K562 (cell line): ENCODE data around the gene NIPA2. TPM values are rescaled to one million over a fixed set of nuclear protein-coding genes. Genes with fewer than 3 reads are reported as not detected.

Experiments
- ATAC-seq: fragments of 200-7000 bp; cut with Tn5 transposase; 3 replicates; pipeline ENCODE4 v1.9.1; 2020; ENCODE audit warnings: moderate library complexity
- BruUV-seq: library from RNA; stranded (reverse); fragments of 400-500 nt; replicated peaks from 2 replicates; lab custom pipeline; 2021; lab: Mats Ljungman, UMichigan
- CTCF ChIA-PET: fragments of 300-600 bp; formaldehyde crosslinking; extraction: SDS; loops from one replicate; lab custom pipeline; 2021; ENCODE audit warnings: low intra/inter-chr PET ratio; lab: Yijun Ruan, JAX
- POLR2A ChIA-PET: fragments of 300-600, 350-650 bp; sonication (Branson Sonifier 250); formaldehyde crosslinking; extraction: SDS; loops from one replicate; lab custom pipeline; 2021; ENCODE audit warnings: antibody characterized with exemption, inconsistent platforms; lab: Yijun Ruan, JAX
- DNase-seq, 4 experiments: peaks; one replicate each; pipeline versions ENCODE4 v3.0.0 to v3.0.0-alpha.2; 2011 to 2018; ENCODE audit warnings: low spot score in 3 of 4, mixed read lengths in 3 of 4; ENCODE audit errors: extremely low read depth in 1 of 4
- FAIRE-seq: peaks from 2 replicates; lab custom pipeline; 2011; peaks lifted over from hg19 to GRCh38; lab: Jason Lieb, UNC
- H2AFZ ChIP-seq: 2 replicates; pipeline ENCODE4 v1.6.0; 2011; ENCODE audit warnings: low read depth, low read length, control low read depth, inconsistent platforms
- H3K27ac ChIP-seq: fragments of 200-600 bp; 3 replicates; pipeline ENCODE4 v1.8.0; 2011; ENCODE audit warnings: low read depth, mild to moderate bottlenecking, control low read depth, inconsistent platforms, low read length, moderate library complexity, mixed read lengths; ENCODE audit errors: extremely low read depth
- H3K27me3 ChIP-seq, 2 experiments: fragments of 300-600 bp in 1 of 2; 2 replicates in 1 of 2; 3 replicates in 1 of 2; pipeline versions ENCODE4 v1.6.0 to v1.8.0; 2011; ENCODE audit warnings: inconsistent platforms in 2 of 2, low read length in 2 of 2, mild to moderate bottlenecking in 1 of 2, mixed read lengths in 1 of 2, moderate library complexity in 1 of 2; ENCODE audit not compliant: control insufficient read depth in 2 of 2, insufficient read depth in 2 of 2
- H3K36me3 ChIP-seq: fragments of 300-600 bp; 3 replicates; pipeline ENCODE4 v1.8.0; 2011; ENCODE audit warnings: mild to moderate bottlenecking, low read length, inconsistent platforms; ENCODE audit not compliant: control insufficient read depth, insufficient read depth
- H3K4me1 ChIP-seq, 2 experiments: fragments of 200-600 bp in 1 of 2; replicated peaks in 1 of 2; 2 replicates in 1 of 2; 3 replicates in 1 of 2; pipeline versions ENCODE4 v1.5.1 to v1.8.0; 2011; ENCODE audit warnings: inconsistent platforms in 2 of 2, low read length in 2 of 2, mild to moderate bottlenecking in 1 of 2, mixed read lengths in 1 of 2, moderate library complexity in 1 of 2; ENCODE audit not compliant: control insufficient read depth in 2 of 2, insufficient read depth in 2 of 2
- H3K4me2 ChIP-seq: 2 replicates; pipeline ENCODE4 v1.6.1; 2011; ENCODE audit warnings: low read length, control low read depth, inconsistent platforms, mixed read lengths; ENCODE audit not compliant: insufficient read depth
- H3K4me3 ChIP-seq: fragments of 200-600 bp; sonication (generic), shearing (Covaris generic); 2 replicates; pipeline ENCODE4 v1.5.1; 2016; ENCODE audit warnings: control low read depth, inconsistent platforms
- H3K79me2 ChIP-seq: fragments of 200-600 bp; 3 replicates; pipeline ENCODE4 v1.8.0; 2011; ENCODE audit warnings: low read length, inconsistent platforms; ENCODE audit not compliant: control insufficient read depth, insufficient read depth
- H3K9ac ChIP-seq, 2 experiments: 2 replicates each; pipeline versions ENCODE4 v1.6.0 to v1.6.1; 2011; ENCODE audit warnings: low read depth in 2 of 2, low read length in 2 of 2, control low read depth in 1 of 2, inconsistent platforms in 1 of 2, mild to moderate bottlenecking in 1 of 2, mixed read lengths in 1 of 2; ENCODE audit not compliant: insufficient read depth in 1 of 2
- H3K9me1 ChIP-seq: one replicate; pipeline ENCODE4 v1.6.0; 2011; ENCODE audit warnings: inconsistent platforms, mild to moderate bottlenecking, low read length, moderate library complexity; ENCODE audit not compliant: control insufficient read depth, insufficient read depth
- H3K9me3 ChIP-seq: replicated peaks from 2 replicates; pipeline ENCODE4 v1.5.1; 2011; ENCODE audit warnings: low read depth, low read length, inconsistent platforms; ENCODE audit not compliant: control insufficient read depth, insufficient read depth
- H4K20me1 ChIP-seq: replicated peaks from 2 replicates; pipeline ENCODE4 v1.6.1; 2011; ENCODE audit warnings: low read length, inconsistent platforms, mixed read lengths; ENCODE audit not compliant: control insufficient read depth, insufficient read depth
- CBX8 ChIP-seq: fragments of 200-600 bp; sonication (generic); IDR thresholded peaks from 2 replicates; pipeline ENCODE4 v1.6.1; 2012; ENCODE audit warnings: borderline replicate concordance, mixed run types, low read depth, mild to moderate bottlenecking, moderate library complexity, mixed read lengths, low read length, control low read depth, inconsistent platforms; ENCODE audit not compliant: poor library complexity, severe bottlenecking; ENCODE audit errors: extremely low read depth
- CREB1 ChIP-seq, 2 experiments: sonication (generic) in 1 of 2; formaldehyde crosslinking in 1 of 2; IDR thresholded peaks; 2 replicates each; pipeline versions ENCODE4 v1.6.1 to v1.8.0; 2012 to 2022; ENCODE audit warnings: inconsistent platforms in 1 of 2, mild to moderate bottlenecking in 1 of 2, missing genetic modification reagents in 1 of 2, moderate library complexity in 1 of 2
- ETV1 ChIP-seq: fragments of 450-650 bp; conservative IDR thresholded peaks from 2 replicates; pipeline ENCODE4 v1.6.1; 2016; ENCODE audit warnings: missing genetic modification characterization, control low read depth, low read depth, missing compliant biosample characterization
- GTF2A2 ChIP-seq: IDR thresholded peaks from 2 replicates; pipeline ENCODE4 v1.6.1; 2016; ENCODE audit warnings: mild to moderate bottlenecking, missing genetic modification characterization, missing compliant biosample characterization
- JUNB ChIP-seq: fragments of 450-650 bp; formaldehyde crosslinking; conservative IDR thresholded peaks from 2 replicates; pipeline ENCODE4 v1.4.0; 2020; ENCODE audit warnings: mild to moderate bottlenecking
- KAT2B ChIP-seq: IDR thresholded peaks from one replicate; pipeline ENCODE4 v1.6.1; 2012; ENCODE audit warnings: low read depth, mild to moderate bottlenecking, control low read depth, inconsistent platforms, low read length, moderate library complexity
- LEF1 ChIP-seq: fragments of 450-650 bp; IDR thresholded peaks from 2 replicates; pipeline ENCODE4 v1.6.1; 2016; ENCODE audit warnings: mild to moderate bottlenecking
- MEF2A ChIP-seq: IDR thresholded peaks from 2 replicates; pipeline ENCODE4 v1.6.1; 2011; ENCODE audit warnings: low read depth, mild to moderate bottlenecking, low read length, moderate library complexity; ENCODE audit not compliant: control insufficient read depth
- PBX2 ChIP-seq, 2 experiments: IDR thresholded peaks in 1 of 2; conservative IDR thresholded peaks in 1 of 2; 2 replicates each; pipeline ENCODE4 v1.6.1; 2016; ENCODE audit warnings: low read depth in 2 of 2, mild to moderate bottlenecking in 1 of 2, missing compliant biosample characterization in 1 of 2, missing genetic modification characterization in 1 of 2, moderate library complexity in 1 of 2
- PHB ChIP-seq: fragments of 250-450 bp; sonication (Bioruptor Pico); IDR thresholded peaks from 2 replicates; pipeline ENCODE4 v1.5.0; 2021
- POLR2H ChIP-seq: IDR thresholded peaks from 2 replicates; pipeline ENCODE4 v1.6.1; 2016; ENCODE audit warnings: missing genetic modification characterization, low read depth, mild to moderate bottlenecking, control low read depth, missing compliant biosample characterization, moderate library complexity
- RFX1 ChIP-seq: fragments of 450-650 bp; IDR thresholded peaks from 2 replicates; pipeline ENCODE4 v1.6.1; 2016; ENCODE audit warnings: mild to moderate bottlenecking, moderate library complexity
- XRCC3 ChIP-seq: fragments of 450-650 bp; IDR thresholded peaks from 2 replicates; pipeline ENCODE4 v1.6.1; 2017; ENCODE audit warnings: mild to moderate bottlenecking, moderate library complexity
- XRCC4 ChIP-seq: IDR thresholded peaks from one replicate; pipeline ENCODE4 v1.6.1; 2011; ENCODE audit not compliant: insufficient read depth, insufficient read length; ENCODE audit errors: extremely low read depth
- ZFP30 ChIP-seq: fragments of 250-450 bp; sonication (Bioruptor Pico); IDR thresholded peaks from 2 replicates; pipeline ENCODE4 v1.8.0; 2022; ENCODE audit warnings: moderate library complexity, mild to moderate bottlenecking, inconsistent platforms, borderline replicate concordance
- WGBS: fragments of 100-300 bp; shearing (Covaris generic); methylation state at CpG from one replicate; pipeline ENCODE4 v1.1.6; 2016; ENCODE audit warnings: low coverage, mixed read lengths; ENCODE audit not compliant: insufficient coverage; ENCODE audit errors: missing lambda C conversion rate; 5-methylcytosine and 5-hydroxymethylcytosine counted together
- in situ Hi-C: fragments of 300-500 bp; cut with MboI; formaldehyde crosslinking; loops from 4 replicates; pipeline ENCODE4 v1.15.0; 2018; ENCODE audit warnings: inconsistent platforms, mixed read lengths
- intact Hi-C: fragments of 100-400 bp; cut with micrococcal nuclease; formaldehyde crosslinking; loops from 2 replicates; pipeline ENCODE4 v1.14.2; 2022
- polyA plus RNA-seq, 8 experiments: library from polyadenylated mRNA; depleted of rRNA in 4 of 8; stranded (reverse) in 5 of 8; unstranded in 3 of 8; fragments of >200 nt; fragmentation: Nextera tagmentation in 2 of 8; fragmentation: Illumina TruSeq in 1 of 8; extraction: Ambion mirVana in 2 of 8; extraction: Trizol in 1 of 8; gene quantifications; 2 replicates each; pipeline versions ENCODE4 v1.2.1 to v1.2.3, GENCODE V29; 2011 to 2014; ENCODE audit warnings: inconsistent platforms in 1 of 8, missing spikeins in 1 of 8
- total RNA-seq, 7 experiments: library from RNA; depleted of rRNA in 6 of 7; stranded (reverse); fragments of >200 nt in 6 of 7; fragmentation: Illumina TruSeq in 2 of 7; extraction: Trizol in 2 of 7; gene quantifications; 2 replicates each; pipeline versions ENCODE4 v1.2.1 to v1.2.3, GENCODE V29; 2011 to 2021; ENCODE audit warnings: low replicate concordance in 1 of 7

NIPA2 gene
- total and polyA plus RNA-seq, 9 of the 15 experiments (the other 6 are each of a cell fraction or from before 2014, with no cell fraction given): 18.7 to 107 (median 87.3) TPM

DNA sequence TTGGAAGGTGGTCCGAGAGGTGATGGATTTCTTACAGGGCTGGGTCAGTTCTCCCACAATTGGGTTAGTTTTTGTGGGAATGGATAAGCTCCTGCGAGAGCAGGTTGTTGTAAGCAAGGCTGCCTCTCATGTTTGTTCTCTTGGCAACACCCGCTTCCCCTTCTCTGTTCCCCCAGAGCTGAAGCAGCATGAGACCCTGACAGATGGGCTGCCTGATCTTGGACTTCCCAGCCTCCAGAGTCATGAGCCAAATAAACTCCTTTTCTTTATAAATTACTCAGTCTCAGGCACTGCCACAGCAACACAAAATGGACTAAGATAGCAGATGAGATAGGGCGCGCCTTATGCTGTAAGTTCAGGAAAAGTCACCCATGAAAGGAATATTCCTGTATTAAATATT, 38.7 kb downstream of the NIPA2 start:
- Histone ChIP-seq H3K36me3 (peaks cover 23% of the 10 kb centered on the region; the same call in 2 of the 3 replicates), H3K27me3 (no peaks in the 10 kb centered on the region), H3K9me3 (no peaks in the 10 kb centered on the region), H3K27ac (no peak overlapping the region), H3K4me3 (no peak overlapping the region), H3K9me1 (peaks cover 5% of the 10 kb centered on the region), H3K4me1 (peaks cover 5 to 23% of the 10 kb centered on the region in 2 experiments; a peak in 3 of 5 replicates), H3K79me2 (no peaks in the 10 kb centered on the region), H4K20me1 (no peaks in the 10 kb centered on the region), H3K9ac (no peak overlapping the region), H3K4me2 (no peak overlapping the region), H2AFZ (no peak overlapping the region)
- intact Hi-C loops (no loop called here), in situ Hi-C loops (no loop called here)
- CTCF ChIA-PET: no interaction called here
- BruUV-seq: no TSS peak
- DNase-seq (no peak), FAIRE-seq (no peak), ATAC-seq (no peak)
- WGBS: 93% methylated on average over 5 of the region's 5 CpGs
- TF ChIP-seq LEF1: no peak
- TF ChIP-seq XRCC3: no peak
- TF ChIP-seq CBX8: no peak
- no peak for TF ChIP-seq MEF2A
- no peak for TF ChIP-seq KAT2B
- TF ChIP-seq JUNB: no peak
- no peak for TF ChIP-seq ETV1 (tag)
- TF ChIP-seq CREB1 (IDR thresholded peaks at IDR 0.05): no peak
- no peak for TF ChIP-seq CREB1 (CRISPR knock-in tag; IDR thresholded peaks at IDR 0.05)
- TF ChIP-seq XRCC4: no peak
- no peak for TF ChIP-seq ZFP30 (CRISPR knock-in tag)
- TF ChIP-seq PBX2 (CRISPR knock-in tag; IDR thresholded peaks at IDR 0.05; ENCODE audit: low read depth): no peak
- TF ChIP-seq PBX2 (tag; conservative IDR thresholded peaks at IDR 0.05; ENCODE audit: low read depth): no peak
- no peak for TF ChIP-seq PHB (CRISPR knock-in tag)
- no peak for TF ChIP-seq POLR2H (tag)
- TF ChIP-seq RFX1: no peak
- no peak for TF ChIP-seq GTF2A2
- POLR2A ChIA-PET: interaction anchor here (1.2 kb wide), 1 partner anchor 14 kb away, joined by 3 read pairs; no protein-coding TSS in a partner anchor
